Activated naive CD8-positive, alpha-beta T cell treated with anti-CD3 and anti-CD28 coated beads, Interleukin-2, amount 50 U/mL, for 24 hours (primary cell): Measurements from ENCODE around the gene HES2.
"Not testable (repeated sequence)": the region's sequence is repeated elsewhere in the genome, so short reads cannot be mapped to it uniquely, and the experiment has no call there.

Experiments used
- ATAC-seq: fragments of 150-1000 bp; cut with Tn5 transposase; one replicate; pipeline ENCODE4 v1.10.0; 2021
- DNase-seq: peaks from one replicate; pipeline ENCODE4 v3.0.0; 2021
- H3K27ac Mint-ChIP-seq: one replicate; pipeline ENCODE4 v1.8.0; 2021; ENCODE audit warnings: mild to moderate bottlenecking, mixed read lengths
- H3K27me3 Mint-ChIP-seq: one replicate; pipeline ENCODE4 v1.8.0; 2021; ENCODE audit warnings: mixed read lengths
- H3K36me3 Mint-ChIP-seq: one replicate; pipeline ENCODE4 v1.8.0; 2021; ENCODE audit warnings: low read depth, mixed read lengths
- H3K4me1 Mint-ChIP-seq: one replicate; pipeline ENCODE4 v1.8.0; 2021; ENCODE audit warnings: mixed read lengths
- H3K4me3 Mint-ChIP-seq: one replicate; pipeline ENCODE4 v1.8.0; 2021; ENCODE audit warnings: mild to moderate bottlenecking, moderate library complexity, mixed read lengths
- H3K9me3 Mint-ChIP-seq: one replicate; pipeline ENCODE4 v1.8.0; 2021; ENCODE audit warnings: mixed read lengths

Gene HES2

GRCh38 chr1:6399294-6399693 lies 20.4 kb downstream of the HES2 start:
- Mint-ChIP-seq H3K4me1 (peaks cover 8% of the 10 kb centered on the region), H3K27me3 (peaks cover 4% of the 10 kb centered on the region), H3K27ac (no peak overlapping the region), H3K4me3 (no peak overlapping the region), H3K9me3 (no peaks in the 10 kb centered on the region), H3K36me3 (no peaks in the 10 kb centered on the region)
- DNase-seq, result no peak
- no peak for ATAC-seq

GRCh38 chr1:6397844-6398441 lies 21.8 kb downstream of the HES2 start:
- Mint-ChIP-seq H3K27me3 (peaks cover 4% of the 10 kb centered on the region), H3K4me1 (peaks cover 14% of the 10 kb centered on the region), H3K9me3 (no peaks in the 10 kb centered on the region), H3K27ac (no peak overlapping the region), H3K36me3 (no peaks in the 10 kb centered on the region), H3K4me3 (no peak overlapping the region)
- no peak for ATAC-seq
- no peak for DNase-seq

GRCh38 chr1:6396998-6397397 lies 22.7 kb downstream of the HES2 start:
- no peaks in the 10 kb centered on the region for H3K9me3 Mint-ChIP-seq
- ATAC-seq (no peak), DNase-seq (no peak)
- no peak overlapping the region for H3K27ac Mint-ChIP-seq
- no peaks in the 10 kb centered on the region for H3K36me3 Mint-ChIP-seq
- no peak overlapping the region for H3K4me3 Mint-ChIP-seq
- peaks cover 19% of the 10 kb centered on the region for H3K4me1 Mint-ChIP-seq
- H3K27me3 Mint-ChIP-seq, result no peaks in the 10 kb centered on the region

- H3K4me3 Mint-ChIP-seq, H3K9me3 Mint-ChIP-seq, H3K36me3 Mint-ChIP-seq, ATAC-seq, DNase-seq, H3K27ac Mint-ChIP-seq, H3K27me3 Mint-ChIP-seq: not testable (repeated sequence)
- peaks cover 23% of the 10 kb centered on the region for H3K4me1 Mint-ChIP-seq
Observed at GRCh38 chr1:6395781-6396244, 23.9 kb downstream of the HES2 start.

- H3K4me3 Mint-ChIP-seq, result peak overlapping the region; percentile 19
- H3K4me1 Mint-ChIP-seq, result peaks cover 23% of the 10 kb centered on the region
- H3K9me3 Mint-ChIP-seq, ATAC-seq, DNase-seq, H3K36me3 Mint-ChIP-seq, H3K27me3 Mint-ChIP-seq: not testable (repeated sequence)
- peak overlapping the region; percentile 20 for H3K27ac Mint-ChIP-seq
Observed at GRCh38 chr1:6395130-6395529, 24.6 kb downstream of the HES2 start.

GRCh38 chr1:6393400-6394187 lies 26.1 kb downstream of the HES2 start, which contains the start of gene ACOT7:
ACOT7 (minus strand) TSS chr1:6393767; CDS start chr1:6393399, 368 bp downstream.
- peak; percentile 93 for DNase-seq

GRCh38 chr1:6392809-6393399 lies 26.8 kb downstream of the HES2 start:
- Mint-ChIP-seq H3K27ac (peak overlapping the region; percentile 75), H3K27me3 (no peaks in the 10 kb centered on the region), H3K4me3 (peak overlapping the region; percentile 84), H3K36me3 (no peaks in the 10 kb centered on the region), H3K9me3 (no peaks in the 10 kb centered on the region), H3K4me1 (peaks cover 26% of the 10 kb centered on the region)
- no peak for DNase-seq
- ATAC-seq, result no peak

More at GRCh38 chr1:6393400-6394187, 26.1 kb downstream of the HES2 start, which contains the start of gene ACOT7:
- peak; percentile 88 for ATAC-seq
- H3K9me3 Mint-ChIP-seq, result no peaks in the 10 kb centered on the region
- H3K36me3 Mint-ChIP-seq, result no peaks in the 10 kb centered on the region
- peak within 1 kb of the TSS; percentile 94 for H3K27ac Mint-ChIP-seq
- no peaks in the 10 kb centered on the region for H3K27me3 Mint-ChIP-seq
- H3K4me3 Mint-ChIP-seq, result peak within 1 kb of the TSS; percentile 84
- peaks cover 26% of the 10 kb centered on the region for H3K4me1 Mint-ChIP-seq

GRCh38 chr1:6391951-6392808 lies 27.5 kb downstream of the HES2 start:
- no peaks in the 10 kb centered on the region for H3K36me3 Mint-ChIP-seq
- peak overlapping the region; percentile 84 for H3K4me3 Mint-ChIP-seq
- H3K4me1 Mint-ChIP-seq, result peaks cover 26% of the 10 kb centered on the region
- no peaks in the 10 kb centered on the region for H3K27me3 Mint-ChIP-seq
- no peak for ATAC-seq
- peak; percentile 17 for DNase-seq
- H3K9me3 Mint-ChIP-seq, result no peaks in the 10 kb centered on the region
- H3K27ac Mint-ChIP-seq, result no peak overlapping the region

GRCh38 chr1:6389971-6390370 lies 29.7 kb downstream of the HES2 start:
- Mint-ChIP-seq H3K27me3 (no peaks in the 10 kb centered on the region), H3K36me3 (peaks cover 4% of the 10 kb centered on the region), H3K9me3 (no peaks in the 10 kb centered on the region), H3K4me1 (peaks cover 22% of the 10 kb centered on the region), H3K27ac (no peak overlapping the region), H3K4me3 (no peak overlapping the region)
- no peak for DNase-seq
- ATAC-seq, result no peak

- DNase-seq (no peak), ATAC-seq (no peak)
- H3K36me3 Mint-ChIP-seq, result peaks cover 4% of the 10 kb centered on the region
- H3K27me3 Mint-ChIP-seq, result no peaks in the 10 kb centered on the region
- H3K27ac Mint-ChIP-seq, result no peak overlapping the region
- no peak overlapping the region for H3K4me3 Mint-ChIP-seq
- no peaks in the 10 kb centered on the region for H3K9me3 Mint-ChIP-seq
- peaks cover 3% of the 10 kb centered on the region for H3K4me1 Mint-ChIP-seq
Observed at GRCh38 chr1:6386371-6386949, 33.3 kb downstream of the HES2 start.

- Mint-ChIP-seq H3K4me3 (no peak overlapping the region), H3K36me3 (peaks cover 4% of the 10 kb centered on the region), H3K4me1 (peaks cover 3% of the 10 kb centered on the region), H3K9me3 (no peaks in the 10 kb centered on the region), H3K27ac (no peak overlapping the region), H3K27me3 (no peaks in the 10 kb centered on the region)
- ATAC-seq, result no peak
- DNase-seq, result no peak
Observed at GRCh38 chr1:6385488-6386191, 34.1 kb downstream of the HES2 start.

GRCh38 chr1:6384962-6385361 lies 34.8 kb downstream of the HES2 start:
- no peak overlapping the region for H3K27ac Mint-ChIP-seq
- no peaks in the 10 kb centered on the region for H3K9me3 Mint-ChIP-seq
- no peaks in the 10 kb centered on the region for H3K27me3 Mint-ChIP-seq
- no peak for DNase-seq
- no peak overlapping the region for H3K4me3 Mint-ChIP-seq
- peaks cover 1% of the 10 kb centered on the region for H3K4me1 Mint-ChIP-seq
- ATAC-seq, result no peak
- peaks cover 4% of the 10 kb centered on the region for H3K36me3 Mint-ChIP-seq

GRCh38 chr1:6384135-6384534 lies 35.6 kb downstream of the HES2 start:
- H3K27ac Mint-ChIP-seq, result no peak overlapping the region
- no peak for DNase-seq
- no peaks in the 10 kb centered on the region for H3K9me3 Mint-ChIP-seq
- no peak for ATAC-seq
- no peaks in the 10 kb centered on the region for H3K27me3 Mint-ChIP-seq
- H3K4me3 Mint-ChIP-seq, result no peak overlapping the region
- peaks cover 4% of the 10 kb centered on the region for H3K36me3 Mint-ChIP-seq
- H3K4me1 Mint-ChIP-seq, result no peaks in the 10 kb centered on the region
